Prostate gland (tissue), 2 donors: ENCODE results near the gene IL4. TPM values are rescaled to one million over a fixed set of nuclear protein-coding genes. Genes with fewer than 3 reads are reported as not detected.

Experiments used
- DNase-seq: peaks from one replicate; pipeline ENCODE4 v3.0.0-alpha.2; 2019; ENCODE audit warnings: low spot score
- H3K27ac ChIP-seq, 2 donors: fragments of 200-600 bp; sonication (generic); 2 replicates each; pipeline ENCODE4 v1.5.1; 2017 to 2019
- H3K27me3 ChIP-seq: fragments of 200-600 bp; sonication (generic); replicated peaks from 2 replicates; pipeline ENCODE4 v1.5.1; 2019; ENCODE audit not compliant: insufficient read depth
- H3K36me3 ChIP-seq, 2 donors: fragments of 200-600 bp; sonication (generic); 1 replicate in 1 of 2; 2 replicates in 1 of 2; pipeline versions ENCODE4 v1.5.1 to v1.8.1; 2017 to 2019
- H3K4me1 ChIP-seq: fragments of 200-600 bp; sonication (generic); replicated peaks from 2 replicates; pipeline ENCODE4 v1.5.1; 2019
- H3K4me3 ChIP-seq, 2 donors: fragments of 200-600 bp; sonication (generic); 2 replicates each; pipeline ENCODE4 v1.5.1; 2017 to 2019
- H3K9me3 ChIP-seq: fragments of 200-600 bp; sonication (generic); 2 replicates; pipeline ENCODE4 v1.5.1; 2017
- CTCF ChIP-seq, 4 experiments: fragments of 200-600 bp in 2 of 4; fragments of 450-650 bp in 2 of 4; sonication (generic) in 2 of 4; IDR thresholded peaks; 1 replicate in 3 of 4; 2 replicates in 1 of 4; pipeline ENCODE4 v1.5.1; 2016 to 2019; ENCODE audit warnings: antibody characterized with exemption in 4 of 4, mild to moderate bottlenecking in 2 of 4, moderate library complexity in 2 of 4
- POLR2A ChIP-seq: fragments of 450-650 bp; IDR thresholded peaks from one replicate; pipeline ENCODE4 v1.6.1; 2016; ENCODE audit warnings: antibody characterized with exemption, mild to moderate bottlenecking
- POLR2AphosphoS5 ChIP-seq: sonication (generic); formaldehyde crosslinking; IDR thresholded peaks from one replicate; pipeline ENCODE4 v1.6.1; 2017; ENCODE audit warnings: antibody characterized with exemption
- WGBS: methylation state at CpG from one replicate; pipeline ENCODE4 v1.1.5; 2018; 5-methylcytosine and 5-hydroxymethylcytosine counted together
- intact Hi-C: fragments of 100-400 bp; cut with DNase I; formaldehyde crosslinking; loops from one replicate; pipeline ENCODE4 v1.14.2; 2022
- total RNA-seq, 2 donors: library from RNA; depleted of rRNA; stranded (reverse); fragments of >200 nt; gene quantifications; one replicate each; pipeline ENCODE4 v1.1.0, GENCODE V29; 2016

The IL4 gene
- total RNA-seq, 2 donors from 2014 or later, result not detected

DNA sequence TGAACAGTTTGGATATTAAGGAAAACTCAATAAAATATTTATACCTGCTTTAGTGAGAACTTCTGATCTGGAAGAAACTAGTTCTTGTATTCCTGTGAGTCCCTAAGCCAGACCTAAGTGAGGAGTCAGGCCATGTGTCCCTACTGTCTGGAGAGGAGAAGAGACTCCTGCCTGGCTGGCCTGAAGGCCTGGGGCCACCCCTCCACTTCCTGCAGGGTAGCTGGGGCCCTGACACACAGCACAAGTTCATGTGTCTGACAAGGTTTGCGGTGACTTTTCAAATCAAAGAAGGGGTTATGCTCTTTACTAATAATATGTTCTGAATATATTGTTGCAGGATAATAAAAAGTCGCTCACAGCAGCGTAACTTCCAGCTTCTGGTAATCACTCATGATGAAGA, 31.9 kb upstream of the IL4 start:
- H3K4me1 ChIP-seq, result no peaks in the 10 kb centered on the region
- DNase-seq, result no peak
- H3K4me3 ChIP-seq, result no peak overlapping the region
- H3K27me3 ChIP-seq, result no peaks in the 10 kb centered on the region
- intact Hi-C loops, result no loop called here
- 94% methylated on average over 3 of the region's 3 CpGs for WGBS
- peaks cover 0 to 3% of the 10 kb centered on the region in 2 donors for H3K36me3 ChIP-seq
- TF ChIP-seq POLR2A, result no peak
- no peak for TF ChIP-seq CTCF (IDR thresholded peaks at IDR 0.05)
- TF ChIP-seq POLR2AphosphoS5, result no peak
- no peak overlapping the region for H3K27ac ChIP-seq
- H3K9me3 ChIP-seq, result no peaks in the 10 kb centered on the region

DNA sequence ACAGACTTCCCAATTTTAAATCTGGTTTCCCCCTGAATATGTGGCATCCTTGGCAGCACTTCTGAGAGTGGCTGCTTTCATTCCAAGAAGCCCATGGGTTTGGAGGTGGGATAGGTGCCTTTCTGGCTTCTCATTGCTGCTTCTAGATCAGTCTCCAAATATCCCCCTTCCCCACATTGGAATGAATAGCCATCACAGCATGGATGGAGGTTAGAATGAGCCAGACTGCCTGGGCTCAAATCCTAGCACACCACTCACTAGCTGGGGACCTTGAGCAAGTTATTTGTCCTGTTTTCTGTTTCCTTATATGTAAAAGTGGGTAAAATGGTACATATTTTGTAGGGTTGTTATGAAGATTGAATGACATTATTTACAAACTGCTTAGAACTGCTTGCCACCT, 29.6 kb upstream of the IL4 start:
- no peak for DNase-seq
- Histone ChIP-seq H3K4me1 (no peaks in the 10 kb centered on the region), H3K27me3 (no peaks in the 10 kb centered on the region), H3K9me3 (no peaks in the 10 kb centered on the region), H3K36me3 (no peaks in the 10 kb centered on the region), H3K27ac (no peak overlapping the region), H3K4me3 (no peak overlapping the region)
- intact Hi-C loops, result no loop called here
- TF ChIP-seq POLR2AphosphoS5 (no peak), POLR2A (no peak), CTCF (IDR thresholded peaks at IDR 0.05) (no peak)

GRCh38 chr5:132646583-132647266, 27.1 kb upstream of the IL4 start:
- intact Hi-C loops, result no loop called here

GRCh38 chr5:132647473-132647872, 26.3 kb upstream of the IL4 start:
- Histone ChIP-seq H3K9me3 (no peaks in the 10 kb centered on the region), H3K4me1 (no peaks in the 10 kb centered on the region), H3K27me3 (no peaks in the 10 kb centered on the region), H3K4me3 (no peak overlapping the region), H3K27ac (no peak overlapping the region), H3K36me3 (no peaks in the 10 kb centered on the region)
- no peak for DNase-seq
- WGBS, result 95% methylated on average over 2 of the region's 2 CpGs
- TF ChIP-seq CTCF (IDR thresholded peaks at IDR 0.05), result no peak
- TF ChIP-seq POLR2AphosphoS5, result no peak
- TF ChIP-seq POLR2A, result no peak
- intact Hi-C loops, result no loop called here

More at GRCh38 chr5:132646583-132647266, 27.1 kb upstream of the IL4 start:
- H3K27ac ChIP-seq, result no peak overlapping the region
- TF ChIP-seq POLR2AphosphoS5 (no peak), POLR2A (no peak), CTCF (IDR thresholded peaks at IDR 0.05) (no peak)
- H3K27me3 ChIP-seq, result no peaks in the 10 kb centered on the region
- 87% methylated on average over 11 of the region's 11 CpGs for WGBS
- DNase-seq, result no peak
- H3K4me3 ChIP-seq, result no peak overlapping the region
- no peaks in the 10 kb centered on the region for H3K9me3 ChIP-seq
- H3K36me3 ChIP-seq, result no peaks in the 10 kb centered on the region
- H3K4me1 ChIP-seq, result no peaks in the 10 kb centered on the region

DNA sequence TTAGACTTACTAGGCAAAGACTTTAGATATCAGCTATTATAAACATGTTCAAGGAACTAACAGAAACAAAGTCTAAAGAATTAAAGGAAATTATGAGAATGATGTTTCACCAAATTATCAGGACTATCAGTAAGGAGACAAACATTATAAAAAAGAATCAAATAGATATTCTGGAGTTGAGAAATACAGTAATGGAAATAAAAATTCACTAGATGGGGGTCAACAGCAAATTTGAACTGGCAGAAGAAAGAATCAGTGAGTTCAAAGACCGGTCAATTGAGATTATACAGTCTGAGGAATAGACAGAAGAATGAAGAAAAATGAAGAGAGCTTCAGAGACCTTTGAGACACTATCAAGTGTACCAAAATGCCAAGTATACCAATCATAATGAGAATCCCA, 25.4 kb upstream of the IL4 start:
- 100% methylated on average over 1 of the region's 1 CpG for WGBS
- H3K27ac ChIP-seq, result no peak overlapping the region
- no peaks in the 10 kb centered on the region for H3K9me3 ChIP-seq
- no peaks in the 10 kb centered on the region for H3K36me3 ChIP-seq
- intact Hi-C loops, result no loop called here
- DNase-seq, result no peak
- TF ChIP-seq CTCF (IDR thresholded peaks at IDR 0.05) (no peak), POLR2A (no peak), POLR2AphosphoS5 (no peak)
- no peaks in the 10 kb centered on the region for H3K4me1 ChIP-seq
- H3K27me3 ChIP-seq, result no peaks in the 10 kb centered on the region
- no peak overlapping the region for H3K4me3 ChIP-seq
